ENCODE results near the gene PTPRJ.

PTPRJ gene

GRCh38 chr11:48025293-48025983 is 45.1 kb downstream of the PTPRJ start:
- H3K9me3 ChIP-seq = no peaks in the 10 kb centered on the region
- no peaks in the 10 kb centered on the region for H3K4me1 ChIP-seq
- no peak for DNase-seq
- H3K36me3 ChIP-seq = no peaks in the 10 kb centered on the region
- no peak overlapping the region for H3K4me3 ChIP-seq (ENCODE audit: low read depth, low read length)
- no peak for TF ChIP-seq CTCF (IDR thresholded peaks at IDR 0.05; ENCODE audit: low read depth, low read length)
- H3K27me3 ChIP-seq = no peaks in the 10 kb centered on the region

- Histone ChIP-seq H3K4me3 (ENCODE audit: low read depth, low read length) (no peak overlapping the region), H3K27me3 (no peaks in the 10 kb centered on the region), H3K4me1 (no peaks in the 10 kb centered on the region), H3K36me3 (no peaks in the 10 kb centered on the region), H3K9me3 (no peaks in the 10 kb centered on the region)
- no peak for TF ChIP-seq CTCF (IDR thresholded peaks at IDR 0.05; ENCODE audit: low read depth, low read length)
- no peak for DNase-seq
These were observed 45.6 kb downstream of the PTPRJ start for GRCh38 chr11:48025984-48026340.

GRCh38 chr11:48028914-48029680 is 48.7 kb downstream of the PTPRJ start:
- Histone ChIP-seq H3K27me3 (no peaks in the 10 kb centered on the region), H3K36me3 (no peaks in the 10 kb centered on the region), H3K4me1 (no peaks in the 10 kb centered on the region), H3K4me3 (ENCODE audit: low read depth, low read length) (no peak overlapping the region), H3K9me3 (no peaks in the 10 kb centered on the region)
- DNase-seq = no peak
- no peak for TF ChIP-seq CTCF (IDR thresholded peaks at IDR 0.05; ENCODE audit: low read depth, low read length)

GRCh38 chr11:48029681-48030290 is 49.4 kb downstream of the PTPRJ start:
- Histone ChIP-seq H3K4me3 (ENCODE audit: low read depth, low read length) (no peak overlapping the region), H3K9me3 (no peaks in the 10 kb centered on the region), H3K4me1 (no peaks in the 10 kb centered on the region), H3K36me3 (no peaks in the 10 kb centered on the region), H3K27me3 (no peaks in the 10 kb centered on the region)
- no peak for DNase-seq
- no peak for TF ChIP-seq CTCF (IDR thresholded peaks at IDR 0.05; ENCODE audit: low read depth, low read length)

GRCh38 chr11:48031602-48032001 is 51.2 kb downstream of the PTPRJ start:
- no peak for TF ChIP-seq CTCF (IDR thresholded peaks at IDR 0.05; ENCODE audit: low read depth, low read length)

GRCh38 chr11:48032721-48033120 is 52.4 kb downstream of the PTPRJ start:
- H3K4me3 ChIP-seq (ENCODE audit: low read depth, low read length) = no peak overlapping the region
- H3K9me3 ChIP-seq = no peaks in the 10 kb centered on the region
- no peak for TF ChIP-seq CTCF (IDR thresholded peaks at IDR 0.05; ENCODE audit: low read depth, low read length)
- H3K36me3 ChIP-seq = no peaks in the 10 kb centered on the region
- H3K4me1 ChIP-seq = no peaks in the 10 kb centered on the region
- no peaks in the 10 kb centered on the region for H3K27me3 ChIP-seq
- DNase-seq = no peak

More at GRCh38 chr11:48031602-48032001, 51.2 kb downstream of the PTPRJ start:
- H3K9me3 ChIP-seq = no peaks in the 10 kb centered on the region
- H3K4me3 ChIP-seq (ENCODE audit: low read depth, low read length) = no peak overlapping the region
- no peak for DNase-seq
- no peaks in the 10 kb centered on the region for H3K4me1 ChIP-seq
- no peaks in the 10 kb centered on the region for H3K27me3 ChIP-seq
- no peaks in the 10 kb centered on the region for H3K36me3 ChIP-seq
